NCI-H2029 (cell line): ENCODE results near the gene PIK3CD.
"Not testable (repeated sequence)": the region's sequence is repeated elsewhere in the genome, so short reads cannot be mapped to it uniquely, and the experiment has no call there.

ENCODE experiments used
- DNase-seq: peaks from one replicate; lab custom pipeline; 2025; lab: John Stamatoyannopoulos, UW

Gene PIK3CD

DNA sequence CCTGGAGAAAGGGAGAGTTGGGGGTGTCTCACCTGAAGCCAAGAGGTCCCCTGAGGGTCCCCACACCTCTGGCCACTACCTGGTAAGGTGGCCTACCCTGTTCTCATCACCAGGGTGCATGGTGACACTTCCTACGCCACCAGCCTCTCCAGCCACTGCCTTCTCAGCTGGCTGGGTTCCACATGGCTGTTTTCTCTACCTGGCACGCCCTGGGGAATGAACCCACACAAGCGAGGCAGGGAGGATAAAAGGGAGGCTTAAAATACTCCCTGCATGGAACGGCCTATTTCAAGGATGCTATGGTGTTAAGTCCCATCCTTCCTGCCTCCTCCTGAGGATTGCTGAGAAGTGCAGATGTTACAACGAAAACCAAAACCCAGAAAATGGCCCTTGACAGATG lies 84.7 kb downstream of the PIK3CD start:
- no peak for DNase-seq

DNA sequence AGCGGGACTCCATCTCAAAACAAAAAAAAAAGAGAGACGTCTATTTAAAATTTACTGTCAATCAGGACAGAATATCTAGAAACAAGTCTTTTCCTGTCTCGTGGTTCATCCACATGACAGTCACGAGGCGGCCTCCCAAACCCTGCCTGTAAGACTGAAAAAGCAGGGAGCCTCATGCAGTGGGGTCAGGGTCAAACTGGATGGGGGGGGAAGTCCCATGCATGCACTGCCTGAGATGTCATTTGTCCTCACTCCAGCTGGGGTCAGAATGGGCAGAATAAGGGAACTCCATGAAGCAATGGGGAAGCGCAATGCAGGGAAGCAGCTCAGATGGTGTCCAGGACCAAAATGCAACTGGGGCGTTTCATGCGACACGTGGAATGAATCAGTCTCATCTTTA lies 85.5 kb downstream of the PIK3CD start:
- no peak for DNase-seq

DNA sequence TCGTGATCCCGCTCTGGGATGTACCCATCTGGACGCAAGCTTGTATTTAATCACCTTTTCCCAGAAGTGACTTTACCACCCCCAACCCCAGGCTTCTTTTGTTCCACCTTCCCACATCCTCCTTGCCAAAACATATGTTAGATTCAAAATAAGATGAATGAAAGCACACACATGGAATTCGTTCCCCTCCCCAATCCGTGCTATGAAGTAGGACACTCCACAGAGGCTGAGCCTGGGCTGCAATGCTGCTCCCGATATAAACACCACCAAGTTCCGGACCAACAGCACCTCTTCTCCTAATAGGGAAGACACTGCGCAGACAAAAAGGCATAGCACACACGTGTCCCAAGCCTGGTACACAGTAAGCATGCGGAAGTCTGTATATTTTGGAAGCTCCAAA lies 86.1 kb downstream of the PIK3CD start:
- DNase-seq: no peak

DNA sequence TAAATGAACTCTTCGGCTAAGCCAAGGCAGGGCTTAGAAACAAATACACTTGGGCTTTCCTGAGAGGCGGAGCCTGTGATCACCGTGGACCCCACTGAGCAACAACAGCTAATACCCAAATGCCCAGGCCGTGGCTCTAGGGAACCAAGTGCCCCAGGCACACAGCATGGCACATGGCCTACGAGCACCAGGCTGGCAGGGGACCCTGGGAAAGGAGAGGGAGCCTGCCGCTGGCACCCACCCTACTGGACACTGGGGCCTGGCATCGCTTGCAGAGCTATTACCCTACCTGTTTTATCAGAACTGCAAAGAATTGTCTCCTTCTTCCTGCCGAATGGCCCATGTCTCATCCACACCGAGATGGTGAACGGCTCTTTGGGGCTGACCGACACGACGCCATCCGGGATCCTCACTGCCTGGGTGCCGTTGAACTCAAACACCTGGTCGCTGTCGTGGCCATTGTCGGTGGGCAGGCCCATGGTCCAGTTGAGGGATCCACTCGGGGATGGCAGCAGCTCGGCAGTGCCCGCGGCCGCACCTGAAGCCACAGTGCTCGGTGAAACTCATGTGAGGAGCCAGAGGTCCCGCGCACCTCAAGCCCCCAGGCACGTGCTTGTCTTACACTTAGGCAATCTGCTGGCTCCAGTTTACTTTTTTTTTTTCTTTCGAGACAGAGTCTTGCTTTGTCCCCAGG lies 92.7 kb downstream of the PIK3CD start:
- no peak for DNase-seq

DNA sequence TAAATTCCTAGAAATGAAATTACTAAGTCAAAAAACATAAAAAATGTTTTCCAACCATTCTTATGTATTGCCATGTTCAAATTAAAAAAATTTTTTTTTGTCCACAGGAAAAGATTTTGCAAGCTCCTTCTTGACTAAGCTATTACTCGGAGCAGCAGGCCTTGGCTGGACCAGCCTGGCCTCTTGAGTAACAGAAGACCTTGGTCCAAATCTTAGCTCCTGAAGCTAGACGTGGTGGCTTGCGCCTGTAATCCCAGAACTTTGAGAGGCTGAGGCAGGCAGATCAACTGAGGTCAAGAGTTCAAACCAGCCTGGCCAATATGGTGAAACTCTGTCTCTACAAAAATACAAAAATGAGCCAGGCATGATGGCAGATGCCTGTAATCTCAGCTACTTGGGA lies 94.7 kb downstream of the PIK3CD start:
- DNase-seq: no peak

DNA sequence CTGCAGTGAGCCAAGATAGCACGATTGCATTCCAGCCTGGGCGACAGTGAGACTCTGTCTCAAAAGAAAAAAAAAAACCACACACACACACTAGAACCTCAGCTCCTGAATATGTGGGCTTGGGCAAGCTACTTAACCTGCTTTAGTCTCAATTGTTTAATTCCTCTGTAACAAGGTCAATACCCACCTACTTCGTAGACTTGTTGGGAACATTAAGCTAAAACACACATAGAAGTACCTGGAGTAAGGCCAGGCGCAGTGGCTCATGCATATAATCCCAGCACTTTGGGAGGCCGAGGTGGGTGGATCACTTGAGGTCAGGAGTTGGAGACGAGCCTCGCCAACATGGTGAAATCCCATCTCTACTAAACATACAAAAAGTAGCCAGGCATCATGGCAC lies 95.1 kb downstream of the PIK3CD start:
- peak; percentile 49 for DNase-seq

DNA sequence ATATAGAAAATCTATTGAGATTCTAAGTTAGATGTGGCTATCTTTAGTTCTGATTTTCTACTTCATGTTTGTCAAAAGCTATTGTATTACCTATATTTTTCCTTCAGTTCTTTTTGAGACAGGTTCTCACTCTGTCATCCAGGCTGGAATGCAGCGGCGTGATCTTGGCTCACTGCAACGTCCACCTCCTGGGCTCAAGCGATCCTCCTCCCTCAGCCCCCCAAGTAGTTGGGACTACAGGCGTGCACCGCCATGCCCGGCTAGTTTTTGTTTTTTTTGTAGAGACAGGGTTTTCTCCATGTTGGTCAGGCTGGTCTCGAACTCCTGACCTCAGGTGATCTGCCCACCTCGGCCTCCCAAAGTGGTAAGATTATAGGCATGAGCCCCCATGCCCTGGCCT lies 96.9 kb downstream of the PIK3CD start:
- not testable (repeated sequence) for DNase-seq

DNA sequence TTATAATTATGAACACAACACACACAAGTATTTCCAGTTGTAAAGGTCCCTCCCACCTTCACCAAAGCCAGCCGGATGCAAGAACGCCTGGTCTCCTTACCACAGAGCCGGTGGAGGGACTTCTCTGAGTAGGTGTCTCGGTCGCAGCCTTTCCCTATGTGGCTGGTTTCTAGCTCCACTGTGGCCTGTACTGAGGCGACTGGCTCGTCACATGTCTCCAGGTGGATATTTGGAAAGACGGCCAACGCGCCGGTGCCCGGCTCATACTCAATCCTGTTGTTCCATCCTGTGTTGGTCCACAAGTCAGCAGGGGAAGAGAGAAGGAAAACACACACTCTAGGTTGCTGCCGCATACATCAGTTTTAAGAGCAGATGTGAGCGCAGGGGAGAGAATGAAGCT lies 97.8 kb downstream of the PIK3CD start:
- no peak for DNase-seq

DNA sequence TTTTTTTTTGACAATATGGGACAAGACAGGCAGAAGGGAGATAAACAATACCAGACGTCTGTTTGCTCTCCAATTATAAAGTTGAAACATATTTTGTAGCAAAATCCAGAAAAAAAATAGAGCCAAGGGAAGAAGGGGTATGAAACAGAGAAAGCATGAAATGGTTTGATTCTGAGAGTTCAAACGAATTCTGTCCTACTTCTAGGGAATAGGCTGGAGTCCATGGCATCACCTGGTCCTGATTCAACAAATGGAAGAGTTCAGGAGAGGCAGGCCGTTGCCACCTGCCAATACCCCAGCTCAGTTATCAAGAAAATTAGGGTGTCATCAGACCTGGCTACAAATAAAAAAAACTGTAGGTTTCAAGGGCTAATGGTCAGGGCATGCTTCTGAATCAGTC lies 100.4 kb downstream of the PIK3CD start:
- no peak for DNase-seq

DNA sequence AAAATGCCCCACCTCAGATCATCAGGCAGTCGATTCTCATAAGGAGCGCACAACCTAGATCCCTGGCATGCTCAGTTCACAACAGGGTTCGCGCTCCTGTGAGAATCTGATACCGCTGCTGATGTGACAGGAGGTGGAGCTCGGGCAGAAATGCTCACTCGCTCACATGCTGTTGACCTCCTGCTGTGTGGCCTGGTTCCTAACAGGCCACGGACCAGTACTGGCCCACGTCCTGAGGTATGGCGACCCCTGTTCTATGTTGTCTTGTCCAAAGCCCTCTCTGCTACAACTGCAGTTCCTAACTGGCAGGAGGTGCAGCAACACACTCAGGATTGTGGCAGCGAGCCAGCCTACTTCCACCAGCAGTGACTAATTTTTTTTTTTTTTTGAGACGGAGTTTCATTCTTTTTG lies 101.6 kb downstream of the PIK3CD start:
- no peak for DNase-seq

DNA sequence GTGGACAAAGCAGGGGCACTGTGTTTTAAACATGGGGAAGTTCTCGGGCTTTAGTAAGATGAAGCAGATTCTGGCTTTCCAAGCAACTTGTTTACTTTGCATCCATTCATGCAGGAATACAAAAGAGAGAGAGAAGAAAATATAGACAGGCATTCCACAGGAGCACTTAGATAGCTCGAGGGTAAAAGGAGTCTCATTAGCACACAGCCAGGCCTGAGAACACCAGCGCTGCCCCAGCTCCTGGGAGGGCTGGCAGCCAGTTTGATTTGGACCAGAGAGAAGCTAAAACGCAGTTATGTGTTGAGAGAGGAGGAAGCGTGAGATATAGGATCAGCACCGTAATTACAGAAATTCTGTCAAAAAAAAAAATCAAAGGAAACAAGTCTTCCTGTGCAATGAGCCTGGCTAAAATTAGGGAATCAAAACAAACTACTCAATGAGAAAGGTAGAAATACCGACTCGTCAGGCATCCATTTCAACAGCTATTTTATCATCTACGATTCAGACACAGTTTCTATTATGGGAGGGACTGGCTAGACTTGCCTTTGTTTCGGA lies 104.0 kb downstream of the PIK3CD start:
- DNase-seq: no peak

DNA sequence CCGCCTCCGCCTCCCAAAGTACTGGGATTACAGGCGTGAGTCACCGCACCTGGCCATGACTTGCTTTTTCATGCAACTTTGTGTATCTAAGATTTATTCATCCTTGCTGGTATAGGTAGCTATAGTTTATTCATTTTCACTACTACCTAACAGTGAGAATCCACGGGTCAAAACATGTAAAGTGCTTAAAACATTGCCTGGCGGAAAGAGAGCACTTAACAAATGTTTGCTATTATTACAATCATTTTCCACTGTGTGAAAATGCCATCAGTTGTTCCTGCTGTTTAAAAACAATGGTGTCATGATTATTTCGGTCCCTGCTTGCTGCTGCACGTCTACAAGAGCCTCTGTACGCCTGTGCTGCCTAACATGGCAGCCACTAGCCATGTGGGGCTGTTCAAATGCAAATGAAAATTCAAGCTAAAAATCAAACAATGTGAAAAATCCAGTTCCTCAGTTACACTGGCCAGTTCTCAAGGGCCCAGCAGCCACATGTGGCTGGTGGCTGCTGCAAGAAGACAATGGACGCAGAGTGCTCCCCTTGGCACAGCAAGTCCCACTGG lies 107.1 kb downstream of the PIK3CD start:
- DNase-seq: no peak

DNA sequence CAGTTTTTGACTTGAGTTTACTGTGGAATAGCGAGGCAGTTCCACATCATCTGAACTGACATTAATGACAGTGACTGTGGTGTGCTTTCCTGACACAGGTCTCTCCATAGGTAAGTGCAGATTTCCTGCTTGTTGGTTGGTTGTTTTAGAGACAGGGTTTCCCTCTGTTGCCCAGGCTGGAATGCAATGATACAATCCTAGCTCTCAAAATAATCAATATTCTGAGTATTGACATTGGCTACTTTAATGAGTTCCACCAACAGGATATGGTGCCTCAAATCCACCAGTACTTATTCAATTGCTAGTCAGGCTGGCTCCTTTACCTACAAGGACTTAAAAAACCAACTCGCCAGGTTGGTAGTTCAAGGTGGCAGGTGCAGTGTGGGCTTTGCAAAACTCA lies 108.4 kb downstream of the PIK3CD start:
- DNase-seq: no peak

DNA sequence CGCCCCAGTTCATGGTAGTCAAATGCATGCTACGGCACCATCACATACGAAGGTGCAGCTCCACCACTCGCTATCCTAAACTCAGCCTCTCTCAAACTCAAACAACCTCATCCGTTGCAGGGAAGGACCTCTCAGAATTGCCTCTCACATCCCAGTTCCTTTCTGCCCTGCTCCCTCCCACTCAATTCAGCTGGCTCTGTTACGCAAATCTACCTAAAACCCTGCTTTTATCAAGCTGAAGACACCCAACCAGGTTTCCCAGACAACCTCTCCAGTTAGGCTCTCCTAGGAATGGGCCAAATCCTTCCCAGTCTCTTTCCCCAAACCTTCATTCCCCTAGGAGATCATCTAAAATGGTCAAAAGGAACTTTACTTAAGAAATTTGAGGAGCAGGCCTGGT lies 109.3 kb downstream of the PIK3CD start:
- no peak for DNase-seq

DNA sequence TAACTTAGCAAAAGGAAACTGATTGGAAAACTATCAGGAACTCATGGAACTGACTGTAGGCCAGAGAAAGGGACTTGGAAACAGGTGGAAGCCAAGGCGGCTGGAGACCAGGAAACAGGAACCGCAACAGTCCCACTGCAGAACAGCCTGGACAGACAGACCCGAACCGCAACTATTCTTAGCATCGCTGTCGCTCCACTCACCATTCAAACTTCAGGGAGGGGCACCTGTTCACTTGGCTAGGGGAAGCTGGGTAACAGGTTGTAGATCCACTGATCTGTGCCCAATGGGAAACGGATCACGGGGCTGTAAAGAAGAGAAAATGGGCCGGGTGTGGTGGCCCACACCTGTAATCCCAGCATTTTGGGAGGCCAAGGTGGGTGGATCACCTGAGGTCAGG lies 110.3 kb downstream of the PIK3CD start:
- DNase-seq: no peak

DNA sequence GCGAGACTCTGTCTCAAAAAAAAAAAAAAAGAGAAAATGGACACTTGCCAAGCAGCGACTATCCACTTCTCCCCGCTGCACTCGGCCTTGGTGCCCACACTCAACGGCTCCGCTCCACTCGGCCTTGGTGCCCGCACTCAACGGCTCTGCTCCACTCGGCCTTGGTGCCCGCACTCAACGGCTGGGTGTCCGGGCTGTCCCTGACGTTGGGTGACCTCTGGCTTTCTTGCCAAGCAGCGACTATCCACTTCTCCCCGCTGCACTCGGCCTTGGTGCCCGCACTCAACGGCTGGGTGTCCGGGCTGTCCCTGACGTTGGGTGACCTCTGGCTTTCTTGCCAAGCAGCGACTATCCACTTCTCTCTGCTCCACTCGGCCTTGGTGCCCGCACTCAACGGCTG lies 110.9 kb downstream of the PIK3CD start:
- not testable (repeated sequence) for DNase-seq

DNA sequence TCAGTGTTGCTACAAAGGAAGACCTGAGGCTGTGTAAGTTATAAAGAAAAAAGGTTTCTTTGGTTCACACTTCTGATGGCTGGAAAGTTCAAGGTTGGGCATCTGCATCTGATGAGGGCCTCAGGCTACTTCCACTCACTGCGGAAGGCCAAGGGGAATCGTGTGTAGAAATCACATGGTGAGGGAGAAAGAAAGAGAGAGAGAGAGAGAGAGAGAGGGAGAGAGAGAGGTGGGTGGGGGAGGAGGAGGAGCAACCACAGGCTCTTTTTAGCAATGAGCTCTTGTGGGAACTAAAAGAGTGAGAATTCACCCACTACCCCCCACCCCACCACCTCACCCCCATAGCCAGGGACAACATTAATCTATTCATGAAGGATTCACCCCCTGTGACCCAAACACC lies 112.4 kb downstream of the PIK3CD start:
- DNase-seq: no peak

DNA sequence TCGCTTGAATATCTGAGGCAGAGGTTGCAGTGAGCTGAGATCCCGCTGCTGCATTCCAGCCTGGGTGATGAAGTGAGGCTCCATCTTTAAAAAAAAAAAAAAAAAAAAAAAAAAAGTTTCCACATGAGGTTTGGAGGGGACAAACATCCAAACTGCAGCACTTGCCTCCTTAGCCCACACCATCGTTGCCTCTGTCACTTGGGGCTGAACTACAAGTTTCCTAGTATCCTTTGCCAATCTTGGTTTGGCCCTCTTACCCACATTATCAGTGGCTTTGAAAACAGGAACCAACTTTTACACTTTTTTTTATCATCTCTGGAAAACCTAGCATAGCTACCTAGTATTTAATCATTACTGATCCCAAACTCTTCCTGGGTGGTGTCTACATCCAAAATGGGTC lies 113.0 kb downstream of the PIK3CD start:
- no peak for DNase-seq

DNA sequence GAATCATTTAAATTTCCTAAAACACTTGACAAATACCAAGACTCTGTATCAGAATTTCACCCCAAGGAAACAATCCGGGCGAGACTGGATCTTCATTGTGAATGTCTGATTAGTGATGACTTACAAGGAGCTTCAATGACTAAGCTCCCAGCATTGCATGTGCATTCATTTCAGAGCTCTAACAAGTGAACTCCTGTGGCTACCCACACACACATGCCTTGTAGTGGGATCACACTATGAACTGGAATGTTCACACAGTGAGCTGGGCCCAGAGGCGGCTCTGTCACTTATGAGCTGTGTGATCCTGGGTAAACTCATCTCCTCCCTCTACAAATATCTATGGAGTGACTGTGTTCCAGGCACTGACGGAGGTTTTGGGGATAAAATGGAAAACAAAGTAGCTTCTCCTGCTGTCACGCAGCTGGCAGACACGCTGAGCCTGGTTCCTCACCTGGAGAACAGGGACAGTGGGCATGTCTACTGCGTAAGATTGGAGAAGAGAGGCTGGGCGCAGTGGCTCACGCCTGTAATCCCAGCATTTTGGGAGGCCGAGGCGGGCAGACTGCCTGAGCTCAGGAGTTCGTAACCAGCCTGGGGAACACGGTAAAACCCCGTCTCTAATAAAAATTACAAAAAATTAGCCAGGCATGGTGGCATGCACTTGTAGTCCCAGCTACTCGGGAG lies 115.4 kb downstream of the PIK3CD start:
- no peak for DNase-seq

DNA sequence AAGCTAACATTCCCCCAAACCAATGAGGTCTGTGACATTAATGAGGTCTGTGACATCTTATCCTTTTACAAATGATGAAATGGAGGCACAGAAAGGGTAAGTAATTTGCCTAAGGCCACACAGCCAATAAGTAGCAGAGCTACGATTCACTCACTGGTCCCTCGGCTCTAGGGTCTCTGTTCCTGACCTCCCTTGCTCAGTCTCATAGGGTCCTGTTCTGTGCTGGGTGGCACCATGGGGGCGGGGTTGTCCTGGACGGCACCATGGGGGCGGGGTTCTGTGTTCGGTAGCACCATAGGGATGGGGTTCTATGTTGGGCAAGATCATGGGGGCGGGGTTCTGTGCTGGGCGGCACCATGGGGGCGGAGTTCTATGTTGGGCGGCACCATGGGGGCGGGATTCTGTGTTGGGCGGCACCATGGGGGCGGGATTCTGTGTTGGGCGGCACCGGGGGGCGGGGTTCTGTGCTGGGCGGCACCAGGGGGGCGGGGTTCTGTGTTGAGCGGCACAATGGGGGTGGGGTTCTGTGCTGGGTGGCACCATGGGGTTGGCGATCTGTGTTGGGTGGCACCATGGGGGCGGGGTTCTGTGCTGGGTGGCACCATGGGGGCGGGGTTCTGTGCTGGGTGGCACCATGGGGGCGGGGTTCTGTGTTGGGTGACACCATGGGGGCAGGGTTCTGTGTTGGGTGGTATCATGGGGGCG lies 116.6 kb downstream of the PIK3CD start:
- no peak for DNase-seq

DNA sequence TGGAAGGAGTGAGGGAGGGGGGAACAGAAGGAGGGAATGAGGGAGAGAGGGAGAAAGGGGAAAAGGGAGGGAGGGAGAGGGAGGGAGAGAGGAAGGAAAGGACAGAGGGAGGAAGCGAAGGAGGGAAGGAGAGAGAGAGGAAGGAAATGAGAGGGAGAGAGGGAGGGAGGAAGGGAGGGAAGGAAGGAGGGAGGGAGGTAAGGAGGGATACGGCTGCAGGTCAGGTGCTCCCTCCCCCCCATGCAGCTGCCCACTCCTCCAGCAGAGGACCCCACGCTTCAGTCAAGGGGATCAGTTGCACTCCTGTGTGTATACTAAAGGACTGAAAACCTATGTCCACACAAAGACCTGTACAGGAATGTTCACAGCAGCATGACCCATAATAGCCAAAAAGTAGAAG lies 117.5 kb downstream of the PIK3CD start:
- DNase-seq: no peak

DNA sequence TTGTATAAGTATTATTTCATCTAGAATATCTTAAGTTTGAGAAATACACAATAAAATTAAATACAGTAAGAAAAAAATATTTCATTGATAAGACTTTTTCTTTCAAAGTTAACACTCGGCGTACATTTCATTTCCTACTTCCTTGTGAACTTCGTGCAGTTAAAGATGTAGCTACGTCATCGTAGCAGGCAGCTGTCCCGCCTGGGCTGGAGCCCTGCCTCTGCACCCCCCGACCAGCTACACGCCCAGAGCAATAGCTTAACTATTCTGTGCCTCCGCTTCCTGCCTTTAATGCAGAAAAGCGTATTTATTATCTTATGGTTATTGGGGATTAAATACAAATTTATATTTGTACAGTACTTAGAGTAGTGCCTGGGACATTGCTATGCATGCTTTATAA lies 118.8 kb downstream of the PIK3CD start:
- DNase-seq: no peak
